ENCODE data around the gene ICA1L.
A peak's percentile ranks its signal among the peaks of the same experiment; 100 is the strongest.
"Not testable (repeated sequence)": the region's sequence is repeated elsewhere in the genome, so short reads cannot be mapped to it uniquely, and the experiment has no call there.

Gene ICA1L

DNA sequence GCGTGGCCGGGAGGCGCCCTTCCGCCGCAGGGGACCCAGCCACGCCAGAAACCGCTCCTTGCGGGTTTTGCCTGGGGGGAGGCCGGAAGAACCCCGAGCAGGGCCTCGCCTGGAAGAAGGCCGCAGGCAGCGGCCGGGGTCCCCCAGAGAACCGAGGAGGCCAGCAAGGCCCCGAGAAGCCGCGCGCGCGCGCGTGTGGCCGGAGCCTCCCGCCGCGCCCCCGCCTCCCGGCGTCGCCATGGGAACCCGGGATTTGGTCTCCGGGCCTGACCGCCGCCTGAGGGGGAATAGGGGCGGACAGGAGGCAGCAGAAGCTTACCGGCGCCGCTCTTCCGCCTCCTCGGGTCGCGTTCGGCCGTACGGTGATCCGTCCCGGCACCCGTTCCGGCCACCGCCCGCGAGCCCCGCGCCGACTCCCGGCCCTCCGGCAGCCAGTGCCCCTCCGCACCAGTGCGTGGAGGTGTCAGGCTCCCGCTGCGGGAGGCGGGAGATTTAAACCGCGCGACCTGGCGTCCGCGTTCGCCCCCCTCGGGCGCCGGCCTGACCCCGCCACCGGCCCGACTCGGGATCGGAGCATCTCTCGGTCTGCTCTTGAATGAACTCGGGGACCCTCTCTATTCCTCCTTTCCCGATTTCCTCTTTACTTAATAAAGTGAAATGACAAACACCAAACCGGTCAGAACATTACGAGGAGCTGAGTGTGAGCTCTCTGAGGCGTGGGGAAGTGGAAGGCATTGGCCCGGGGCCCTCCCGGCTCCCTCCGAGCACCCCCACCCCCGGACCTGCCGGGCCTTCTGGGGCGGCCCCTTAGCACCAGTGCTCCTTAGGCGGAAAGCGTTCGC is at the start of gene ICA1L:
Gene ICA1L, minus strand, starts transcription at position 467 of the 842 bp plus-strand sequence. CDS start 42,757 bp downstream, outside the sequence.
- TF ChIP-seq, protein P1, sequence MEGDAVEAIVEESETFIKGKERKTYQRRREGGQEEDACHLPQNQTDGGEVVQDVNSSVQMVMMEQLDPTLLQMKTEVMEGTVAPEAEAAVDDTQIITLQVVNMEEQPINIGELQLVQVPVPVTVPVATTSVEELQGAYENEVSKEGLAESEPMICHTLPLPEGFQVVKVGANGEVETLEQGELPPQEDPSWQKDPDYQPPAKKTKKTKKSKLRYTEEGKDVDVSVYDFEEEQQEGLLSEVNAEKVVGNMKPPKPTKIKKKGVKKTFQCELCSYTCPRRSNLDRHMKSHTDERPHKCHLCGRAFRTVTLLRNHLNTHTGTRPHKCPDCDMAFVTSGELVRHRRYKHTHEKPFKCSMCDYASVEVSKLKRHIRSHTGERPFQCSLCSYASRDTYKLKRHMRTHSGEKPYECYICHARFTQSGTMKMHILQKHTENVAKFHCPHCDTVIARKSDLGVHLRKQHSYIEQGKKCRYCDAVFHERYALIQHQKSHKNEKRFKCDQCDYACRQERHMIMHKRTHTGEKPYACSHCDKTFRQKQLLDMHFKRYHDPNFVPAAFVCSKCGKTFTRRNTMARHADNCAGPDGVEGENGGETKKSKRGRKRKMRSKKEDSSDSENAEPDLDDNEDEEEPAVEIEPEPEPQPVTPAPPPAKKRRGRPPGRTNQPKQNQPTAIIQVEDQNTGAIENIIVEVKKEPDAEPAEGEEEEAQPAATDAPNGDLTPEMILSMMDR (IDR thresholded peaks at IDR 0.05; ENCODE audit: low read length, missing control alignments), result no peak
- peak; percentile 53 for DNase-seq (ENCODE audit: low read depth)
- H3K4me3 ChIP-seq (replicated peaks; ENCODE audit: low read depth, low read length), result peak within 1 kb of the TSS; percentile 78

DNA sequence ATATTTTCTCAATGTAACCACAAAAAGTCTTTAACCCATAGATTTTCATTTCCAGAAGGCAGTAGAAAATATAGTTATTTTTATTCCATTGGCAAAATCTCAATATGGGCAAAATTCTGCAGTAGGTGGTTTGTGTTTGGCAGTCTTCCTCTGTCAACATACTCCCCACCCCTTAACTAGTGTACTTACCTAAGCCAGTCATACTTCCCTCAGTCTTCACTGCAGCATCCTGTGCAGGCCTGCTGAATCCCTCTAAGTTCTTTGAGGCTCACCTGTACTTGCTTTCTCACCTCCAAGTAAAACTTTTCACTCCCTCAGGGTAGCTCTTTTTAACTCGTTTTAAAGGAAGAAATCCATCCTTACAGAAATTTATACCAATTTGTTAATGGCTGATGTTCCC is 47.3 kb upstream of the ICA1L start:
- no peak overlapping the region for H3K4me3 ChIP-seq (replicated peaks; ENCODE audit: low read depth, low read length)
- TF ChIP-seq, protein P1 (IDR thresholded peaks at IDR 0.05; ENCODE audit: low read length, missing control alignments), result no peak

DNA sequence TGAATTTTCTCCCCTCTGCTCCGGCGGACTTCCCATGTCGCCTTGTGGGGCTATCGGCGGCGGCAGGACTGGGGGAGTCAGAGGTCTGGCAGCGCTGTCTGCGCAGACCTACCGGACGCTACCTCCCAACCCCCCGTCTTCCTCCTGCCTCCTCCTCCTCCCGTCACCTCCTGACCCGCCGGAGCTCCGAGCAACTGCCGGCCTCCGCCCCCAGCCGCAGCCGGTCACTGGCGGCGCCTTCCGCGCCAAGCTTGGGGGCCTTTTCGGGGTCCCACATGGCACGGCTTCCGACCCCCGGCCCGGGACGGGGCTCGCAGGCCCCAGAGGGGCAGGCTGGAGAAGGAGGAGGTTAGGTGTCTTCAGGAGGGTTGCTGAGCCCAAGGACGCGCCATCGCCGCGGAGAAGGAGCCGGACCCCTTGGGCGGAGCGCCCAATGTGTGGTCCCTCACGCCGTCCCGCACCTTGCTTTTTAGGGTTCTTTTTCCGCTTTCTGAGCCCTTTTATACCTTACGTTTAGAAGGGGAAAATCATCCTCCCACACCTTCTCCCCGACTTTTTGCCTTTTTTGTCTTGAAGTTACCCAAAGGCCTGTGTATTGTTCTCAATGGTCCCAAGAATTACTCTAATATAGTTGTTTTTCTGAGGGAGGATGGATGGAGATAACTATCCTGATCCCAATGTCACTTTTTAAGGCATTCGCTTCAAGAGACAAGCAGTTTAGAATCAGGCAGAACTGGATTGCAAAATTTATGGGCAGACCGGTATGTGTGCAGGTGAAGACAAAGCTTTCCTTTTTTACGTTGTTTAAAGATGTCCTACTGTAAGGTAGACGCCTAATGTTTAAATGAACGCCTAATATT is 41.0 kb upstream of the ICA1L start:
- not testable (repeated sequence) for DNase-seq (ENCODE audit: low read depth)
- H3K4me3 ChIP-seq (replicated peaks; ENCODE audit: low read depth, low read length), result peak overlapping the region; percentile 86

More for the DNA sequence above, 47.3 kb upstream of the ICA1L start:
- DNase-seq (ENCODE audit: low read depth), result no peak

DNA sequence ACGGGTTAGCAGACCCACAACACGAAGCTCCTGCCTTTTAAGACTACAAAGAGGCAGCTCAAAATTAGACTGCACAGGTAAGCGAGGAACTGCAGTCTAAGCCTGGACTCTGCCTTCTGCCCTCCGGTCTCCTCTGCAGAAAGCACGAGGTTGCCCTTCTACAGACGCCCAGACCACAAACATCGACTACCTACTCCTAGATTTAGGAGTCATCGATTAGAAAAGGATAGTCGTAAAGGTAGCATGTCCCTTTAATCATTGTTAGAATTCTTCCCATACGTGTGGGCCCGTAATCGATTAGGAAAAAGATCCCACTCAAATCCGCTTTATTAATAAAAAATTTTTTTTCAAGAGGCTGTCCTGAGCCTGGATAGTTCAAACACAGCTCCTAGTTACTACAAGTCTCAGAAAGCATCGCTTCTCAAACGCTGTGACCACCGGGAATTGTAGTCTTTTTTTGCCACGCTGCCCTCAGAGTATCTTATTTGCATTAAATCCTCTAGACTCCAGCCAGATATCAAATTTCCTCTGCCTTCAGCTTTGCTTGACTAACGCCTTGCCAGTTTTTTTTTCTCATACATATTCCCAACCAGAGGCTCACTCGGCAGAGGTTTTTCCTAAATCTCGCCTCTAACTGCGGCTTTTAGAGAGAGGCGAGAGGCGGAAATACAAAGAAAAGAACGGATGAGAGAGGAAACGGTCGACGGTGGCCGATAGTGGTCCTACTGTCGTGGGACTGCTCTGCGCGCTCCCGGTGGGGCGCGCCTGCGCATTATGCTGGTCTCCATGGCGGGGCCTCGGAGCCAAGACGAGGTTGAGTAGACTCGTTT is 40.2 kb upstream of the ICA1L start, which contains the start of the genes CARF and WDR12:
Gene CARF, plus strand, starts transcription at position 764 of the 830 bp plus-strand sequence. CDS start 29,628 bp downstream, outside the sequence.
Gene WDR12, minus strand, starts transcription at position 162 of the 830 bp plus-strand sequence. CDS start 197 bp downstream, outside the sequence.
- H3K4me3 ChIP-seq (replicated peaks; ENCODE audit: low read depth, low read length), result peak within 1 kb of the TSS; percentile 86
- peak; percentile 96 for DNase-seq (ENCODE audit: low read depth)
- TF ChIP-seq, protein P1 (IDR thresholded peaks at IDR 0.05; ENCODE audit: low read length, missing control alignments), result no peak

DNA sequence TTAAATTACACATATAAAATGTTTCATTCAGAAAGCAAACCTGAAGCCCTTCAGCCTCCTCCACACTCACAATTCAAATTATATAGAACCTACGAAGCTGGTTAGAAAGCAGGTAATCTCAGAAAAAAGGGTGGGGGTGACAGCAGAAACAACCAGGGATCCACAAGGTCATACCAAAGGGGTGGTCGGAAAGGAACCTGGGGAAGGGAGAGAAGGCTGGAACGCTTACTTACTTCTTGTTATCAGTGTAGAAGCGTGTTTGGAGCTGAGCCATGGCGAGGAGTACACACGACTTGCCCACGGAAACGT is 39.6 kb upstream of the ICA1L start:
- H3K4me3 ChIP-seq (replicated peaks; ENCODE audit: low read depth, low read length), result peak overlapping the region; percentile 86
- TF ChIP-seq, protein P1 (IDR thresholded peaks at IDR 0.05; ENCODE audit: low read length, missing control alignments), result no peak
- DNase-seq (ENCODE audit: low read depth), result no peak

DNA sequence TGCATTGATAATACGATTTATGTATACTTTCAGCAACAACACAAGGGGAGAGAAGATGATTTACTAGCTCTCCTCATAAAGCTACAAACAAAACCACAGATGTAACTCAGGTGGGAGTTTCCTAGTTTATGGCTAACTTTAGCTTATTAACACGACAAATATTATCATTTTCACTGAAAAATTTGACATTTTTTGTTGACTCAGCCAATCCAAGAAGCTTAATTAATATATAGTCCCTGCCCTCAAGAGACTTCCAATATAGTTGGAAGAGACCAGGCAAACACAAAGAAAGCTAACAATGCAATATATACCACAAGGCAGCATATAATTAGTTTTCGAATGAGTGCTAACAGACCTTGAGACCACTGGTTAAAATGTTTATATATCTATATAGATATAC is 39.1 kb upstream of the ICA1L start:
- TF ChIP-seq, protein P1 (IDR thresholded peaks at IDR 0.05; ENCODE audit: low read length, missing control alignments), result no peak
- peak overlapping the region; percentile 86 for H3K4me3 ChIP-seq (replicated peaks; ENCODE audit: low read depth, low read length)
- DNase-seq (ENCODE audit: low read depth), result no peak

DNA sequence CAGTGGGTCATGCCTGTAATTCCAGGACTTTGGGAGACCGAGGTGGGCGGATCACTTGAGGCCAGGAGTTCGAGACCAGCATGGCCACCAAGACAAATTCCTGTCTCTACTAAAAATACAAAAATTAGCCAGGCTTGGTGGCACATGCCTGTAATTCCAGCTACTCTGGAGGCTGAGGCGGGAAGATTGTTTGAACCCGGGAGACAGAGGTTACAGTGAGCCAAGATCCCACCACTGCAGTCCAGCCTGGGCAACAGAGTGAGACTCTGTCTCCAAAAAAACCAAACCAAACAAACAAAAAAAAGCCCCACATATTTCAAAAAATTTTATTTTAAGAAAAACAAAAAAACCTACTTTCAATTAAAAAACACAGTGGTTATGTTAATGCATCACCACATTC is 38.7 kb upstream of the ICA1L start:
- H3K4me3 ChIP-seq (replicated peaks; ENCODE audit: low read depth, low read length), result peak overlapping the region; percentile 86
- not testable (repeated sequence) for DNase-seq (ENCODE audit: low read depth)
